Fibroblast of lung (primary cell): ENCODE results near the gene ABR.

ENCODE experiments used
- EZH2 ChIP-seq: IDR thresholded peaks from 2 replicates; pipeline ENCODE4 v1.5.1; 2012; ENCODE audit warnings: low read length, control low read depth, mild to moderate bottlenecking; ENCODE audit errors: missing control alignments
- TF ChIP-seq, protein P1 (sequence below), 2 donors: IDR thresholded peaks in 1 of 2; conservative IDR thresholded peaks in 1 of 2; 1 replicate in 1 of 2; 2 replicates in 1 of 2; pipeline ENCODE4 v1.5.1; 2011 to 2012; ENCODE audit warnings: low read length in 2 of 2, control low read depth in 1 of 2, inconsistent platforms in 1 of 2, low read depth in 1 of 2, mild to moderate bottlenecking in 1 of 2

DNA sequence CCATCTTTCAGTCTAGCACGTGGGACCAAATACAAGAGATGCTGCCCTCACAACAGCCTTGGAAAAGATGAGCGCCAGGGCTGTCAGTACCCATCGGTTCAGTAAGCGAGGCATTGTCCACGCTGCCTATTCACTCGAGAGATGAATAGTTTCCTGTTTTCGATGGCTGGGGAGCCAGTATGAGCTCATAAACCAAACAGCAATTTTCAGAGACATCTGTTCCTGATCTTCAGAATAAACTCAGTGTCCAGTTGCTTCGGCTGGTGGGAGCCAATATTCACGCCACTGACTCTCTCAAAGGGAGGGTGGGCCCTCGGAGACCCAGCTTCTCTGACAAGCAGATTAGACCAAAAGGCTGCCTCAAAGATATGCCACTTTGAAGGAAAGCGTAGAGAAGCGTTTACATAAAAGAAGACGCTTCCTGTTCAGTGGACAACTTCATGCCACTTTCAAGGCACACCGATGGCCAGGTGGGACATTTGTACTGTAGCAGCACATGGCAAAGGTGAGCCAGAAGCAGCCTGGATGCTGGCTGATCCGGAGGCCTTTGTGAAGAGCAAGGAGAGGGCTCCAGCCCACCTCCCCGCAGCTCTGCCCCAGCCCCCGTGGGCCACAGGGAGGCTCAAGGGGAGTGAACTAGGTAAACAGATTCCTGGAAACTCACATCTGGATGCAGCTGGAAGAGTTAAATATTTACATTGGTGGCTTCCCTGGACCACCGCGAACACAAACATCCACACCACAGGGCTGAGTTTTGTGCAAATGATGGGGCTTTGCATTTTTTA is 176.8 kb downstream of the ABR start:
- TF ChIP-seq EZH2: no peak
- TF ChIP-seq, protein P1, sequence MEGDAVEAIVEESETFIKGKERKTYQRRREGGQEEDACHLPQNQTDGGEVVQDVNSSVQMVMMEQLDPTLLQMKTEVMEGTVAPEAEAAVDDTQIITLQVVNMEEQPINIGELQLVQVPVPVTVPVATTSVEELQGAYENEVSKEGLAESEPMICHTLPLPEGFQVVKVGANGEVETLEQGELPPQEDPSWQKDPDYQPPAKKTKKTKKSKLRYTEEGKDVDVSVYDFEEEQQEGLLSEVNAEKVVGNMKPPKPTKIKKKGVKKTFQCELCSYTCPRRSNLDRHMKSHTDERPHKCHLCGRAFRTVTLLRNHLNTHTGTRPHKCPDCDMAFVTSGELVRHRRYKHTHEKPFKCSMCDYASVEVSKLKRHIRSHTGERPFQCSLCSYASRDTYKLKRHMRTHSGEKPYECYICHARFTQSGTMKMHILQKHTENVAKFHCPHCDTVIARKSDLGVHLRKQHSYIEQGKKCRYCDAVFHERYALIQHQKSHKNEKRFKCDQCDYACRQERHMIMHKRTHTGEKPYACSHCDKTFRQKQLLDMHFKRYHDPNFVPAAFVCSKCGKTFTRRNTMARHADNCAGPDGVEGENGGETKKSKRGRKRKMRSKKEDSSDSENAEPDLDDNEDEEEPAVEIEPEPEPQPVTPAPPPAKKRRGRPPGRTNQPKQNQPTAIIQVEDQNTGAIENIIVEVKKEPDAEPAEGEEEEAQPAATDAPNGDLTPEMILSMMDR (conservative IDR thresholded peaks at IDR 0.05 in 1 of 2, IDR thresholded peaks at IDR 0.05 in 1 of 2; ENCODE audit: low read depth in 1 of 2, low read length in 2 of 2): no peak
